ENCODE results near the gene NKAIN2.

The NKAIN2 gene

GRCh38 chr6:124679387-124679786 is 875.7 kb downstream of the NKAIN2 start:
- no peak for DNase-seq (ENCODE audit: low read depth, low spot score)
- H3K4me3 ChIP-seq (ENCODE audit: low read depth, low read length): no peak overlapping the region
- CTCF ChIA-PET: no interaction called here
- POLR2A ChIA-PET: no interaction called here
- no peak for TF ChIP-seq CTCF (IDR thresholded peaks at IDR 0.05; ENCODE audit: insufficient read depth, low read length, missing control alignments)

- no peak for DNase-seq (ENCODE audit: low read depth, low spot score)
- no peak overlapping the region for H3K4me3 ChIP-seq (ENCODE audit: low read depth, low read length)
- TF ChIP-seq CTCF (IDR thresholded peaks at IDR 0.05; ENCODE audit: insufficient read depth, low read length, missing control alignments): no peak
- ChIA-PET CTCF (no interaction called here), POLR2A (no interaction called here)
Observed at GRCh38 chr6:124682751-124683150, 879.1 kb downstream of the NKAIN2 start.

GRCh38 chr6:124683507-124683906 is 879.8 kb downstream of the NKAIN2 start:
- POLR2A ChIA-PET: no interaction called here
- DNase-seq (ENCODE audit: low read depth, low spot score): no peak
- no peak overlapping the region for H3K4me3 ChIP-seq (ENCODE audit: low read depth, low read length)
- no peak for TF ChIP-seq CTCF (IDR thresholded peaks at IDR 0.05; ENCODE audit: insufficient read depth, low read length, missing control alignments)
- CTCF ChIA-PET: no interaction called here

- H3K4me3 ChIP-seq (ENCODE audit: low read depth, low read length): no peak overlapping the region
- DNase-seq (ENCODE audit: low read depth, low spot score): no peak
- no peak for TF ChIP-seq CTCF (IDR thresholded peaks at IDR 0.05; ENCODE audit: insufficient read depth, low read length, missing control alignments)
- ChIA-PET CTCF (no interaction called here), POLR2A (no interaction called here)
Observed at GRCh38 chr6:124684621-124685020, 881.0 kb downstream of the NKAIN2 start.

- no peak overlapping the region for H3K4me3 ChIP-seq (ENCODE audit: low read depth, low read length)
- no peak for TF ChIP-seq CTCF (IDR thresholded peaks at IDR 0.05; ENCODE audit: insufficient read depth, low read length, missing control alignments)
- no peak for DNase-seq (ENCODE audit: low read depth, low spot score)
- CTCF ChIA-PET: no interaction called here
- POLR2A ChIA-PET: no interaction called here
Observed at GRCh38 chr6:124688369-124688768, 884.7 kb downstream of the NKAIN2 start.

GRCh38 chr6:124694139-124694705 is 890.6 kb downstream of the NKAIN2 start:
- DNase-seq (ENCODE audit: low read depth, low spot score): no peak
- no peak overlapping the region for H3K4me3 ChIP-seq (ENCODE audit: low read depth, low read length)
- ChIA-PET CTCF (no interaction called here), POLR2A (no interaction called here)
- no peak for TF ChIP-seq CTCF (IDR thresholded peaks at IDR 0.05; ENCODE audit: insufficient read depth, low read length, missing control alignments)
